Stimulated activated naive CD8-positive, alpha-beta T cell treated with anti-CD3 and anti-CD28 coated beads, Interleukin-15, amount 100 ng/mL, for 72 hours (primary cell): ENCODE data around the gene C14orf132.

Source experiments
- ATAC-seq: fragments of 150-1000 bp; cut with Tn5 transposase; 2 replicates; pipeline ENCODE4 v1.10.0; 2021; ENCODE audit warnings: mild to moderate bottlenecking, moderate library complexity
- DNase-seq, 2 donors: peaks; one replicate each; pipeline ENCODE4 v3.0.0; 2021 to 2022
- H3K27ac Mint-ChIP-seq, 2 donors: one replicate each; pipeline ENCODE4 v1.8.0; 2022; ENCODE audit warnings: mild to moderate bottlenecking in 2 of 2, mixed read lengths in 2 of 2, moderate library complexity in 2 of 2
- H3K27me3 Mint-ChIP-seq: one replicate; pipeline ENCODE4 v1.8.0; 2022; ENCODE audit warnings: mixed read lengths
- H3K4me1 Mint-ChIP-seq: one replicate; pipeline ENCODE4 v1.8.0; 2022; ENCODE audit warnings: mild to moderate bottlenecking, mixed read lengths
- H3K4me3 Mint-ChIP-seq, 2 donors: one replicate each; pipeline ENCODE4 v1.8.0; 2022; ENCODE audit warnings: mild to moderate bottlenecking in 2 of 2, mixed read lengths in 2 of 2, moderate library complexity in 1 of 2
- H3K9me3 Mint-ChIP-seq, 2 donors: one replicate each; pipeline ENCODE4 v1.8.0; 2022; ENCODE audit warnings: mixed read lengths in 2 of 2

Gene C14orf132

DNA sequence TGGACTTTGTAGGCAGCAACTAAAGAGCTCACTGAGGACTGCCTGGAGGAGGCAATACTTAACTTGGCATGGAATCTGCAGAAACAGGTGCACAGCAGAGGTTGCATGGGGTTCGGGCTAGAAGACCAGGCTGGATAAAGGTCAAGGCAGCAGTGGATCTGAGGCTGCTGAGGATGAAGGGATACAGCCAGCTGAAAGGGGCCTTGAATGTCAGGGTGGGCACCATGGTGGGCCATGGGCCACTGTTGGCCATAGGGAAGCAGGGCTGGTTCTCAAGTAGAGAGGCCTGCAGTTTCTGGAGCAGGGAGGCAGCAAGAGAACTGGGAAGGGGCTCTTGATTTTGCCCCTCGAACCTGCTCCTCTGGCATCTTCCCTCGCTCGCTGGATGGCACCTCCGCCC, 55.5 kb downstream of the C14orf132 start:
- no peak overlapping the region for H3K27ac Mint-ChIP-seq
- no peak for DNase-seq
- H3K27me3 Mint-ChIP-seq = peaks cover 24% of the 10 kb centered on the region
- H3K9me3 Mint-ChIP-seq = no peaks in the 10 kb centered on the region
- ATAC-seq = no peak
- H3K4me1 Mint-ChIP-seq = no peaks in the 10 kb centered on the region
- H3K4me3 Mint-ChIP-seq = no peak overlapping the region

DNA sequence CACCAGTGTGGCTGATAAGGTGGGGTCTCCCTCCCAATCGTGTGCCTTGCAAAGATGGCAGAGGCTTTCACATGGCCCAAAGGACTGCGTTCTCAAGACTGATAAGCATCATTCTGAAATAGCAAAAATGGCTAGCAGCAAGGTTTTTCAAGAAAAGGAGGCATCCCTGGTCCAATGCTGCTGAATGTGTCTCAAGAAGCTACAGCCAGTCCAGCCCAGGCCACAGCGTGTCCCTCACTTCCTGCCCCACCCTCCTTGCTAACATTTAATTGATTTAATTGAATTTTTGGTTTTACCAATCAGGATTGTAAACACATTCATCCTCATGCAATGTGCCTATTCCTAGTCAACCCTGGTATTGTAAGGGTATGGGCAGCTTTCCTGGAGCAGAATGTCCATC, 55.9 kb downstream of the C14orf132 start:
- H3K4me3 Mint-ChIP-seq = no peak overlapping the region
- ATAC-seq (no peak), DNase-seq (no peak)
- peaks cover 24% of the 10 kb centered on the region for H3K27me3 Mint-ChIP-seq
- H3K9me3 Mint-ChIP-seq = no peaks in the 10 kb centered on the region
- no peaks in the 10 kb centered on the region for H3K4me1 Mint-ChIP-seq
- H3K27ac Mint-ChIP-seq = no peak overlapping the region

DNA sequence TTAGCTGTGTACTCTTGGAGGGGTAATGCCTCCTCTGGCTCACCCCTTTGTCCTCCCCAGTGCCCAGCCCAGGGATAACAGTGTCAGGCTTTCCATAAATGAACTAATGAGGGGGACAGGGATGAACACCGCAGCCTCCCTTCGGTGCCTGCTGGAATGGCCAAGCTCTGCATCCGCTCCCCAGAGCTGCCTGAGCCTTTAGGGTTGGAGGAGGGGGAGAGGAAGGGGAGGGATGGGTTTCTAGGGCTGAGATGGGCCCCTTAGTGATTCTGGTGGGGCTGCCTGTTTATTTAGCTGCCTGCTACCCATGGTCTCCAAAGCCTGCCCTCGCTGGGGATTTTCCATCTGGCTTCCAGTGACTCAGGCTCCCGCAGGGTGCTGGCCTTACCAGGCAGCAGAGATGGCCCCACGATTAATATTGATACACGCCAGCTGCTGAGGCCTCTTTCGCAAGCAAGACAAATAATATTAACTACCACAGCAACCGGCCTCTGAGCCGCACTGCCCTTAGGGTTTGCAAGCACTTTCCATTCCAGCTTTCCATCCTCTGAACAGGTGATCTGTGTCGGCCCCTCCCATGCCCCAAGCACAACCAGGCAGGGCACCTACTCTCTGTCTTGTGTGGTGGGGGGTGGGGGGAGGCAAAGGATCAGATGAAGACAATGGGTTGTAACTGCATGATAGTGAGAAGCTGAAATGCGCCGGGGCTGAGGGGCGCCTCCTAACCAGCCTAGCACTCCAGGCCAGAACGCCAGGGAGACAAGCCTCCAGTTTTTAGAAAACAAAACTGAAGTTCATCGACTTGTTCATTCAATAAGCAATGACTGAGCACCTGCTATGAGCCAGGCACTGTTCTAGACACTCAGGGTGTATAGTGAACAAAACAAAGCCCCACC, 56.7 kb downstream of the C14orf132 start:
- Mint-ChIP-seq H3K9me3 (no peaks in the 10 kb centered on the region), H3K4me3 (no peak overlapping the region), H3K27me3 (peaks cover 24% of the 10 kb centered on the region), H3K27ac (peak overlapping the region in 1 of 2 donors; percentile 75), H3K4me1 (peaks cover 4% of the 10 kb centered on the region)
- ATAC-seq (no peak), DNase-seq (no peak)

DNA sequence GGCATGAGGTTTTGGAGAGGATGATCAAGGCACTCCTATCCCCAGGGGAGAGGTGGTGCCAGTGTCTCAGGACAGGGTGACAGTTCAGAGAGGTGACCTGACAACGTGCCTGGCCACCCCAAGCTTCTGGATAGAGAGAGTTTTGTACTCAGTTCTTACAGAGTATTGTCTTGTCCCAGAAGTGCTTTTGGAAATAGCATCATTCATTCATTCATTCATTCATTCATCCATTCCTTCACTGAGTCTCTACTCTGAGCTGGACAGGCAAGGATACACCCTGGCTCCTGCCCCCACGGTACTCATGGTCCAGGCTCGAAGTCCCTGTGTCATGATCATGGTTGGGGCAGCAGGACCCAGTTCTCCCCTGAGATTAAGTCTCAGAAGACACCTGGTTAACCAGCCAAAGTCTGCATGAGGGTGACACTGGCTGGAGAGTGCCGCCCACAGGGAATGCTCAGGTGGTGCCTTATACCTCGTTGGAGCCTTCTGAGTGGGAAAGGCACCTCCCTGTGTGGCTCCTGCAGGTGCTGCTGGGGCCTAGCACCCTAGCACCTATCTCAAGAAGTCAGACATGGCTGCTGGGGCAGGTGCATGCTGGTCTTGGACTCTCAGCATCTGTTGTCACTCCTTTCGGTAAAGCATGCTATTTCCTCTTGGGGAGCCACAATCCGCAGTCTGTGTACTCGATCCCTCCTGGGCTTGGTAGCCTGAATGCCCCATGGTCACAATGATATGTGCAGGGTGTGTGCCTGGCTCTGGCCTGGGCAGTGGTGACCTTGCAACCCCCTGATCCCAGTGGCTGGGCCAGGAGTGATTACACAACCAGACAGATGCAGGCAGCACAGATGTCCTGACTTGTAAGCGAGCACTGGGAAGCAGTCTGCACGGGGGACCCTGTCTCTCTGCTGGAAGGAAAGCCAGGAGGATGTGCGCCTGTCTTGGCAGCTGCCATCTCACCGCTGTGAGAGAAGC, 57.8 kb downstream of the C14orf132 start:
- H3K4me3 Mint-ChIP-seq = no peak overlapping the region
- H3K27me3 Mint-ChIP-seq = peaks cover 24% of the 10 kb centered on the region
- no peak overlapping the region for H3K27ac Mint-ChIP-seq
- ATAC-seq (no peak), DNase-seq (no peak)
- no peaks in the 10 kb centered on the region for H3K9me3 Mint-ChIP-seq
- H3K4me1 Mint-ChIP-seq = peaks cover 6% of the 10 kb centered on the region

DNA sequence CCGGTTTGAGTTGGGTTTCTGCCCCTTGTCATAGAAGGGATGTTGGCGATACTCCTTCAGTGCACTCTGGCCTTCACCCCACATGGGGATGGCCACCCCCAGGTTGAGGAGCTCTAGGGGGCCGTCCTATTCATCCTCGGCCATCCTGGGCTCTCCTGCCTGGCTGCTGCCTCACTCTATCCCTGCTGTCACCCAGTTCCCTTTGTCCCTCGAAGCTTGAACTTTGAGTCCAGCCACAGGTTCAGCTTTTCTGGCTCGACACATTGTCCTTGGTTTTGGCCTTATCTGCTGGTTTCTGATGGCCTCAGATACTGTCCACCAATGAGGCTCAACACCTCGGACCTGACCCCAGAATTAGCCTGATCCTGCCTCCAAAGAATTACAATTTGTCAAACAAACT, 58.6 kb downstream of the C14orf132 start:
- no peaks in the 10 kb centered on the region for H3K9me3 Mint-ChIP-seq
- ATAC-seq = no peak

DNA sequence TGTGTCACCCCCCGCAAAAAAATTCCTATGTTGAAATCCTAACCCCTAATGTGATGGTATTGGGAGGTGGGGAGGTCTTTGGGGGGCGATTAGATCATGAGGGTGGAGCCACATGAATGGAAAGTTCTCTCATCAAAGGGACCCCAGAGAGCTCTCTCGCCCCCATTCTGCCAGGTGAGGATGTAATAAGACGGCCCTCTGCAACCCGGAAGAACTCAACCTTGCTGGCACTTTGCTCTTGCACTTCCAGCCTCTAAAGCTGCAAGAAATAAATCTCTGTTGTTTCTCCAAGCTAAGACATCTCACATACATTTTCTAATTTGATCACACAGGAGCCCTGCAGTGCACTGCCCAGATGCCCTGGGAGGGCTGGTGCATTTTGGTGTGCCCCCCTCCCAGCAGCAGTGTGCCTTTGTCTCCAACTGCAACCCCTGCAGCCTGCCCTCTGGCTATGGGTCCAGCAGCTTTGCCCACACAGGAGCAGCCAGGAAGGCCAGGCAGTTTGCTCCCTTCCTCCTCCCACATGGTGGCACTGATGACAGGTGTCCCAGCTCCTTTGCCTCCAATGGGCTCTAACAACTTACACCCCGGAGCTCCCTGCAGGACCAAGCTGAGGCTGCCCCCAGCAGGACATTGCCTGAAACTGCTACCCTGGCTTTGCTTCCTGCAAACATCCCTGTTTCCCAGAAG, 59.3 kb downstream of the C14orf132 start:
- Mint-ChIP-seq H3K27me3 (peaks cover 24% of the 10 kb centered on the region), H3K27ac (no peak overlapping the region), H3K4me1 (peaks cover 6% of the 10 kb centered on the region), H3K9me3 (no peaks in the 10 kb centered on the region), H3K4me3 (no peak overlapping the region)
- no peak for ATAC-seq
- no peak for DNase-seq

More for the DNA sequence above, 58.6 kb downstream of the C14orf132 start:
- Mint-ChIP-seq H3K27me3 (peaks cover 24% of the 10 kb centered on the region), H3K4me1 (peaks cover 6% of the 10 kb centered on the region), H3K27ac (no peak overlapping the region), H3K4me3 (no peak overlapping the region)
- DNase-seq = no peak

DNA sequence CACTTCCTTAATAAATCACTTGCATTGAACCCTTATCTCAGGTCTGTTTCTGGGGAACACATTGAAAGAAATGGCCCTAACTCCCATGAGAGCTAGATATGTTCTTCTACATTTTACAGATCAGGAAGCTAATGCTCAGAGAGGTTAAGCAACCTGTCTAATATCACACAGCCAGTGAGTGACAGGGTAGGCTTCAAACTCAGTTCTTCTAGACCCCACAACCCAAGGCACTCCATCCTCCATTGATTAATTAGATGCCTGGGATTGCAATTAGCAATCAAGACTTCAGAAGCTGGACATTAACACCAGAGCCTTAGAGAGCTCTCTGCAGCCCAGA, 59.8 kb downstream of the C14orf132 start:
- H3K4me1 Mint-ChIP-seq = peaks cover 6% of the 10 kb centered on the region
- DNase-seq (no peak), ATAC-seq (no peak)
- H3K27ac Mint-ChIP-seq = no peak overlapping the region
- H3K4me3 Mint-ChIP-seq = no peak overlapping the region
- no peaks in the 10 kb centered on the region for H3K9me3 Mint-ChIP-seq
- H3K27me3 Mint-ChIP-seq = peaks cover 24% of the 10 kb centered on the region

DNA sequence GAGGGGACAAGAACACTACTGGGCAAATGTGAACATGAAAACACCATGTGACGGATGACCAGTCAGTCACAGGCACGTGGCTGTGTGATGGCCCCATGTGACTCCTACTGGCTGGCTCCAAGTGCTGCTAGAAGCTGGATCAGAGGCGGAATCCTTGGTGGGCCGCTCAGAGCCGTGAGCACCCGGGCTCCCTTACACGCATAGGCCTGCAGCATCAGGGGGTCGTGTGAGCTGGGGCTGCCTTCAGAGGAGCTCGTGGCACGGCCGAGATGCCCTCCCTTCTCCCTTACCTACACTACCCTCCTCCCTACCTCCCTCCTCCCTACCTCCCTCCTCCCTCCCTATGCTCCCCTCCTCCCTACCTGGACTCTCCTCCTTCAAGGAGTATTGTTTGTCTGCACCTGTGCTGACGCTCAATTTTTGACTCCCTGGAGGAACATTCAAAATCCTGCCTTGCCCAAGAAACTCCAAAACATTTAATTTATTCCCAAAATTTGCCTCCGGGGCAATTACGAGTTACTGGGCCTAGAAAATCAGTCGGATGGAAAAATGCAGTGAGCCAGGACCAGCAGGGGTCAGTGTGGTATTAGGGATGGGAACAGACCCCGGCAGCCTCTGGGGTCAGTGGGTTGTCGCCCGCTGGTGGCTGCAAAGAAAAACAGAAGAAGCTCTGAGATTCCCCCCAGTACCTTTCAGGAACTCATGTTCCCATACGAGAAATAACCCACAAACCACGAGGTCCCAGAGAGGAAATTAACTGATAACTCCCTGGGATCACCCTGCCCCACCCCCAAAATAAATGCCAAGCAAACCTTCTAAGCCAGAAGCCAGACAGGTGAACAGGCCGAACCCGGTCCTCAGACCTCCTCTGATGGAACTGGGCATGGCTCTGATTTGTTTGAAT, 61.3 kb downstream of the C14orf132 start:
- peaks cover 17% of the 10 kb centered on the region for H3K27me3 Mint-ChIP-seq
- DNase-seq = peak; percentile 56 to 68
- peak overlapping the region in 1 of 2 donors; percentile 28 for H3K27ac Mint-ChIP-seq
- no peak overlapping the region for H3K4me3 Mint-ChIP-seq
- H3K9me3 Mint-ChIP-seq = no peaks in the 10 kb centered on the region
- ATAC-seq = peak; percentile 79
- peaks cover 6% of the 10 kb centered on the region for H3K4me1 Mint-ChIP-seq

DNA sequence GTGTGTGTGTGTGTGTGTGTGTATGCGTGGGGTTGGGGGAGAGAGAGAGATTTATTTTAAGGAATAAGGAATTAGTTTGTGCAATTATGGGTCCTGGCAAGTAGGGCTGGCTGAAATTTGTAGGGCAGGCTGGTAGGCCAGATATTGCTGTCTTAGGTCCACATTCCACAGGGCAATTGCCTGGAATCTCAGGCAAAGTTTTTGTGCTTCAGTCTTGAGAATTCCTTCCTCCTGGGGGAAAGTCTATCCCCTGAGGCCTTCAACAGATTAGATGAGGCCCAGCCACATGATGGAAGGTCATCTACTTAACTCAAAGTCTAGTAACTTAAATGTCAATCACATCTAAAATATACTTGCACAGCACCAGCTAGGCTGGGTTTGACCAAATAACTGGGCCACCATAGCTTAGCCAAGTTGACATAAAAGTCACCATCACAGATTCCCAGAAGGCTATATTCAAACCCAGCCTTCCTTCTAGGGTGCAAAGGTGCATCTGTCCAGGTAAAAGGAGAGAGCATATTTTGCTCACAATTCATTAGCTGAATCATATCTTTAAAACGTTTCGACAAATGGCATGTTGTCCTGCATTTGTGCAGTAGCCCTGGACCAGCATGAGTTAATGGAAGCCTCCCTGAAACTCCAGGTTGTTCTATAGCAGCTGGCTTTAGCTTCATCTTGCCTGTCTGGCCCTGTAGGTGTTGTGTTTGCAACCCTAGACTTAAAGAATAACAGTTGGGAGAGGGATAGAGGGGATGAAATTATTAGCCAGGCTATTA, 63.1 kb downstream of the C14orf132 start:
- peaks cover 6% of the 10 kb centered on the region for H3K4me1 Mint-ChIP-seq
- no peak for DNase-seq
- H3K4me3 Mint-ChIP-seq = no peak overlapping the region
- peaks cover 15% of the 10 kb centered on the region for H3K27me3 Mint-ChIP-seq
- no peak overlapping the region for H3K27ac Mint-ChIP-seq
- ATAC-seq = no peak
- H3K9me3 Mint-ChIP-seq = no peaks in the 10 kb centered on the region

DNA sequence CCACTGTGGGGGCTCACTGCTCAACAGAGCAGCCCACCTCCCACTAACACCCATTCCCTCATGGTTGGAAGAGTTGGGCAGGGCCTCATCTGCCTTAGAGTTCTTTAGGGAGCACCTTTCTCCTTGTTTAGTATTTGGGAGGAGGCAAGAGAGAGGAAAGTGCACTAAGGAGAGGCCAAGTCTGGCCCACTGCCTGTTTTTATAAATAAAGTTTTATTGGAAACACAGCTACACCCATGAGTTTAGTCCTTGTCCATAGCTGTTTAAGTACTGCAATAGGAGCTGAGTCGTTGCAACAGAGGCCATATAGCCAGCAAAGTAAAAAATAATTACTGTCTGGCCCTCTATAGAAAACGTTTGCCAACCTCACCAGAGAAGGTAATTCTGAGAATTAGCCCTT, 63.9 kb downstream of the C14orf132 start:
- no peak for DNase-seq
- no peak overlapping the region for H3K4me3 Mint-ChIP-seq
- peaks cover 16% of the 10 kb centered on the region for H3K27me3 Mint-ChIP-seq

DNA sequence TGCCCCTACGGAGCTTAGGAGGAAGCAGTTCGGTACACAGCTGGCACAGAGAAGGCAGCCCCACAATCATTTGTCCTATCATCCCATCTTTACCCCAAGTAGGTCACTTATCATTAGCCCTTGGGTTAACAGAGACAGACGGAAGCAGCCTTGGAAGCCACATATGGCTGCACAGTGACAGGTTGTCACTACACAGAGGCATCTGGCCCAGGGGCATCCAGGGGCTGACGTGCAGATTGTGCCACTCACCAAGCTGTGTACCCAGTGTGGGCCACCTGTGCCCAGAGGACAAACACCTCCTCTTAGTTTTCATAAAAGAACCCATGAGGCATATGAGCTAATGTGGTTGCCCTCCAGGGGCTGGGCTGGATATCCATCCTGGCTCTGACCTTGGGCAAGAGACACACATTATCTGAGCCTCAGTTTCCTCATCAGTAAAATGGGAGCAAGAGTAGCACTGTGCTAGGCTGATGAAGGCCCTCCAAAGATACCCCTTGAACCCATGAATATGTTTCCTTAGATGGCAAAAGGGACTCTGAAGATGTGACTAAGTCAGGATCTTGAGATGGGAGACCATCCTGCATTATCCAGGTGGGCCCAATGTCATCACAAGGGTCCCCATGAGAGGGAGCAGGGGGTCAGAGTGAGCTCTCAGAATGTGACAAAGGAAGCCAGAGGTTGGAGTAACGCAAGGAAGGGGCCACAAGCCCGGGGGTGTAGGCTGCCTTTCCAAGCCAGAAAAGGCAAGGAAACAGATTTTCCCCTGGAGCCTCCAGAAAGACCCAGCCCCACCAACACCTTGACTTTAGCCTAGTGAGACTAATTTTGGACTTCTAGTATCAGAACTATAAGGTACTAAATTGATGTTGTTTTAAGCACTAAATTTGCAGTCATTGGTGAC, 64.6 kb downstream of the C14orf132 start:
- H3K27me3 Mint-ChIP-seq = peaks cover 18% of the 10 kb centered on the region
- no peaks in the 10 kb centered on the region for H3K9me3 Mint-ChIP-seq
- no peak for DNase-seq
- H3K27ac Mint-ChIP-seq = no peak overlapping the region
- no peak for ATAC-seq
- H3K4me3 Mint-ChIP-seq = no peak overlapping the region
- H3K4me1 Mint-ChIP-seq = peaks cover 6% of the 10 kb centered on the region

More for the DNA sequence above, 63.9 kb downstream of the C14orf132 start:
- Mint-ChIP-seq H3K9me3 (no peaks in the 10 kb centered on the region), H3K27ac (no peak overlapping the region), H3K4me1 (peaks cover 6% of the 10 kb centered on the region)
- no peak for ATAC-seq

DNA sequence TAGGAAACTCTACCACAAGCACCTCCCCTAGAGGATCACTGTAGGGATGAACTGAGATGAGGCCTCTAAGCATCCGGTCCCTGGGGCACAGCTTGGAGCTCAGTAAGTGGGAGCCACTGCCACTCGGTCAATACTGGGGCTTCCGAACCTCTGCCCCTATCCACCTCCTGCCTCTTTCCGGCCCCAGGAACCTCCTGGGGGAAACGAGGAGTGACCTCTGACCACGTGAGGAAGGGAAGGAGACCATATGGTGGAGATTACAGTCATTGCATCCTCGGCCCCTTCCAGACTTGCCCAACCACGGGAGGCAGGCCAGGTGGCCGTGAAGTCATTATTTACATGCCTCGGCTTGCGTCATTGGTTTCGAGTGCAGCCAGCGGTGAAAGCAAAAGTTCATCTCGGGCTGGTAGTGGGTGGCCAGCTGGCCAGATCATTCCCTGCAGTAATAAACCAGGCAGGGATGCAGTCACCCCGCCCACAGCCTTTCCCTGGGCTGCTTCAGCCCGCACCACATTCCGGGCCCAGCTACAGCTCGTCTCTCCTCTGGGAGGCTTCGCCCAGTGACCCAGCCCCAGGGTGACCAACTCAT, 65.4 kb downstream of the C14orf132 start:
- peaks cover 6% of the 10 kb centered on the region for H3K4me1 Mint-ChIP-seq
- ATAC-seq (no peak), DNase-seq (no peak)
- H3K9me3 Mint-ChIP-seq = no peaks in the 10 kb centered on the region
- H3K27me3 Mint-ChIP-seq = peaks cover 21% of the 10 kb centered on the region
- no peak overlapping the region for H3K27ac Mint-ChIP-seq
- no peak overlapping the region for H3K4me3 Mint-ChIP-seq
